Measurements from ENCODE around the gene TEX22. TPM values are rescaled to one million over a fixed set of nuclear protein-coding genes. Genes with fewer than 3 reads are reported as not detected.

Gene TEX22
- total and polyA plus RNA-seq, 4 donors = 0.02 to 0.14 (median 0.08) TPM; not detected in 1

GRCh38 chr14:105426416-105427130 is 28.2 kb downstream of the TEX22 start:
- peaks cover 0 to 6% (median 2%) of the 10 kb centered on the region in 4 donors for H3K36me3 ChIP-seq (ENCODE audit: control insufficient read depth in 4 of 4, insufficient read depth in 3 of 4, low read depth in 1 of 4, low read length in 3 of 4)
- TF ChIP-seq EGR1 (IDR thresholded peaks at IDR 0.05; ENCODE audit: low read depth in 2 of 2) = no peak
- TF ChIP-seq TAF1 (conservative IDR thresholded peaks at IDR 0.05) = no peak
- TF ChIP-seq RXRA (IDR thresholded peaks at IDR 0.05) = no peak
- no peak for TF ChIP-seq FOXA1 (IDR thresholded peaks at IDR 0.05)
- no peak for TF ChIP-seq GABPA (IDR thresholded peaks at IDR 0.05 in 1 of 2, conservative IDR thresholded peaks at IDR 0.05 in 1 of 2)
- 98% methylated on average over 21 of the region's 21 CpGs for WGBS

GRCh38 chr14:105427412-105427811 is 29.1 kb downstream of the TEX22 start:
- DNase-seq (ENCODE audit: low spot score) = no peak
- Histone ChIP-seq H3K27ac (ENCODE audit: low read depth in 1 of 2, low read length in 2 of 2) (no peak overlapping the region), H3K9me3 (ENCODE audit: control insufficient read depth in 4 of 4, low read length in 3 of 4) (no peaks in the 10 kb centered on the region), H3K27me3 (ENCODE audit: control insufficient read depth in 4 of 4, insufficient read depth in 4 of 4, low read length in 3 of 4) (no peaks in the 10 kb centered on the region), H3K9ac (ENCODE audit: low read depth in 1 of 2, low read length in 2 of 2) (no peak overlapping the region), H3K4me3 (ENCODE audit: low read depth in 1 of 3, low read length in 3 of 3) (no peak overlapping the region), H3K36me3 (ENCODE audit: control insufficient read depth in 4 of 4, insufficient read depth in 3 of 4, low read depth in 1 of 4, low read length in 3 of 4) (peaks cover 0 to 6% (median 2%) of the 10 kb centered on the region in 4 donors), H3K4me1 (ENCODE audit: control insufficient read depth in 4 of 4, insufficient read depth in 4 of 4, low read length in 3 of 4) (peaks cover 3 to 18% (median 8%) of the 10 kb centered on the region in 4 donors)
- 98% methylated on average over 10 of the region's 10 CpGs for WGBS
- no peak for TF ChIP-seq NR2F2 (IDR thresholded peaks at IDR 0.05)
- no peak for TF ChIP-seq RXRA (IDR thresholded peaks at IDR 0.05)
- TF ChIP-seq GABPA (IDR thresholded peaks at IDR 0.05 in 1 of 2, conservative IDR thresholded peaks at IDR 0.05 in 1 of 2) = no peak
- no peak for TF ChIP-seq HNF4G (IDR thresholded peaks at IDR 0.05)
- TF ChIP-seq REST (IDR thresholded peaks at IDR 0.05) = no peak
- TF ChIP-seq HNF4A (conservative IDR thresholded peaks at IDR 0.05) = no peak

More at GRCh38 chr14:105426416-105427130, 28.2 kb downstream of the TEX22 start:
- no peak overlapping the region for H3K27ac ChIP-seq (ENCODE audit: low read depth in 1 of 2, low read length in 2 of 2)
- no peak for DNase-seq (ENCODE audit: low spot score)
- H3K9me3 ChIP-seq (ENCODE audit: control insufficient read depth in 4 of 4, low read length in 3 of 4) = no peaks in the 10 kb centered on the region
- no peaks in the 10 kb centered on the region for H3K27me3 ChIP-seq (ENCODE audit: control insufficient read depth in 4 of 4, insufficient read depth in 4 of 4, low read length in 3 of 4)
- peaks cover 9 to 25% (median 13%) of the 10 kb centered on the region in 4 donors for H3K4me1 ChIP-seq (ENCODE audit: control insufficient read depth in 4 of 4, insufficient read depth in 4 of 4, low read length in 3 of 4)
- no peak overlapping the region for H3K9ac ChIP-seq (ENCODE audit: low read depth in 1 of 2, low read length in 2 of 2)
- H3K4me3 ChIP-seq (ENCODE audit: low read depth in 1 of 3, low read length in 3 of 3) = no peak overlapping the region

GRCh38 chr14:105427936-105428485 is 29.7 kb downstream of the TEX22 start:
- Histone ChIP-seq H3K9ac (ENCODE audit: low read depth in 1 of 2, low read length in 2 of 2) (no peak overlapping the region), H3K4me1 (ENCODE audit: control insufficient read depth in 4 of 4, insufficient read depth in 4 of 4, low read length in 3 of 4) (peaks cover 6 to 20% (median 10%) of the 10 kb centered on the region in 4 donors), H3K9me3 (ENCODE audit: control insufficient read depth in 4 of 4, low read length in 3 of 4) (no peaks in the 10 kb centered on the region), H3K27ac (ENCODE audit: low read depth in 1 of 2, low read length in 2 of 2) (no peak overlapping the region), H3K36me3 (ENCODE audit: control insufficient read depth in 4 of 4, insufficient read depth in 3 of 4, low read depth in 1 of 4, low read length in 3 of 4) (peaks cover 0 to 6% (median 2%) of the 10 kb centered on the region in 4 donors), H3K4me3 (ENCODE audit: low read depth in 1 of 3, low read length in 3 of 3) (no peak overlapping the region), H3K27me3 (ENCODE audit: control insufficient read depth in 4 of 4, insufficient read depth in 4 of 4, low read length in 3 of 4) (no peaks in the 10 kb centered on the region)
- 94% methylated on average over 9 of the region's 9 CpGs for WGBS
- no peak for DNase-seq (ENCODE audit: low spot score)
- TF ChIP-seq ZBTB33 (IDR thresholded peaks at IDR 0.05) (no peak), MAX (IDR thresholded peaks at IDR 0.05) (no peak), EGR1 (IDR thresholded peaks at IDR 0.05; ENCODE audit: low read depth in 2 of 2) (no peak), RAD21 (IDR thresholded peaks at IDR 0.05) (no peak), HNF4A (conservative IDR thresholded peaks at IDR 0.05) (no peak), TAF1 (conservative IDR thresholded peaks at IDR 0.05) (no peak), YY1 (IDR thresholded peaks at IDR 0.05) (no peak), CTCF (IDR thresholded peaks at IDR 0.05; ENCODE audit: low read depth, low read length, missing input control) (no peak), FOXA2 (IDR thresholded peaks at IDR 0.05) (no peak), RXRA (IDR thresholded peaks at IDR 0.05) (no peak)

All from liver (tissue), 9 donors.